Measurements from ENCODE around the gene SOX8. TPM values are rescaled to one million over a fixed set of nuclear protein-coding genes. Genes with fewer than 3 reads are reported as not detected.

The SOX8 gene
- total and polyA plus RNA-seq, 7 experiments from 2014 or later: 0.07 to 5.4 (median 3.1) TPM

DNA sequence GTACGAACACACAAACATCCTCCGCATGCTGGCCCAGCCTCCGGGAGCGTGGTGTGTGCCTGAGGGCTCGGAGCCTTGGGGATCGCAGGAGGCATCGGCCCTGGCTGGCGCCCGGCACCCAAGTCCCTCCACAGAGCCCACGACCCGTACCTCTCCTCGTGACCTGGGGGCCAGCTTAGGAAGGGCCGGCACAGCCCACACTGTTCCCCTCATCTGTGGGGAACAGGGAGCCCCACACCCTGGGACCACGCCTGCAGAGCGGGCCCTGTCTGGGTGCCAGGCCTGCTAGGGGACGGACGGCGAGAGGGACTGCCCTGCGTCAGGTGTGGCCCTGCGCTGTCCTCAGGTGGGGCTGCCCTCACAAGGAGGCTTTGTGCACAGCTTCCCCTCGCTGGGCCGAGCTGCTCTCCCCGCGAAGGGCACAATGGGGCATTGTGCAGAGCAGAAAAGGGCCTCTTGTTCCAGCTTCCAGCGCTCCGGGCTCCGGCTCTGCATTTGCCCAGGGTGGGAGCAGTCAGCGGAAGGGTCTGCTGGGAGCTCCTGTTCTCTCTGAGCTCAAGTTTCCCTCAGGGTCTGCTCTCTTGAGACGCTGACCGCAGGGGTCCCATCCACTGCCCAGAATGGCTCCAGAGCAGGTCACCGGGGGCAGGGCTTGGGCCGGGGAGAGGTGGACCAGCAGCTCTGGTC is 9.1 kb upstream of the SOX8 start:
- Histone ChIP-seq H3K27ac (ENCODE audit: low read depth, low read length) (no peak overlapping the region), H3K4me3 (ENCODE audit: low read length) (no peak overlapping the region), H3K9me3 (ENCODE audit: control insufficient read depth in 2 of 3, low read length in 3 of 3) (no peaks in the 10 kb centered on the region), H3K4me1 (ENCODE audit: control insufficient read depth in 2 of 2, insufficient read depth in 2 of 2, low read length in 2 of 2) (peaks cover 6 to 31% of the 10 kb centered on the region in 2 donors), H3K27me3 (ENCODE audit: control insufficient read depth in 2 of 2, insufficient read depth in 2 of 2, low read length in 2 of 2) (no peaks in the 10 kb centered on the region), H3K36me3 (ENCODE audit: control insufficient read depth in 2 of 3, insufficient read depth in 3 of 3, low read length in 3 of 3) (peaks cover 0 to 7% (median 0%) of the 10 kb centered on the region in 3 experiments)
- no peaks in the 10 kb centered on the region for H3K9me3 Mint-ChIP-seq
- peaks cover 0 to 7% (median 0%) of the 10 kb centered on the region in 5 donors for H3K27me3 Mint-ChIP-seq
- no peak for ATAC-seq
- H3K36me3 Mint-ChIP-seq: peaks cover 0 to 2% (median 0%) of the 10 kb centered on the region in 5 donors
- ChIA-PET CTCF (interaction anchor here (0.9 to 1.6 kb wide), 2 partner anchors 9 to 26 kb away, joined by 3 read pairs; partner anchors contain the start of gene SOX8), POLR2A (interaction anchor here (0.9 to 7.5 kb wide), 3 partner anchors 9 to 25 kb away, joined by 3 to 66 read pairs (median 4); partner anchors contain the start of gene SOX8)
- H3K4me1 Mint-ChIP-seq: peaks cover 13 to 44% (median 38%) of the 10 kb centered on the region in 7 donors
- peak overlapping the region in 3 of 10 donors; percentile 63 to 80 (median 71) for H3K4me3 Mint-ChIP-seq
- DNase-seq: no peak
- intact Hi-C loops (cut with micrococcal nuclease): loop anchor here in 1 of 2 donors (5.0 to 10.0 kb wide), 2 partner anchors 185 to 258 kb away; partner anchors contain the start of genes CHTF18, METRN and RPUSD1
- peak overlapping the region in 2 of 9 donors; percentile 77 to 78 for H3K27ac Mint-ChIP-seq

- H3K9me3 Mint-ChIP-seq: no peaks in the 10 kb centered on the region
- Histone ChIP-seq H3K4me3 (ENCODE audit: low read length) (no peak overlapping the region), H3K27ac (ENCODE audit: low read depth, low read length) (no peak overlapping the region), H3K9me3 (ENCODE audit: control insufficient read depth in 2 of 3, low read length in 3 of 3) (no peaks in the 10 kb centered on the region), H3K4me1 (ENCODE audit: control insufficient read depth in 2 of 2, insufficient read depth in 2 of 2, low read length in 2 of 2) (peaks cover 6 to 31% of the 10 kb centered on the region in 2 donors), H3K27me3 (ENCODE audit: control insufficient read depth in 2 of 2, insufficient read depth in 2 of 2, low read length in 2 of 2) (no peaks in the 10 kb centered on the region), H3K36me3 (ENCODE audit: control insufficient read depth in 2 of 3, insufficient read depth in 3 of 3, low read length in 3 of 3) (no peaks in the 10 kb centered on the region)
- ChIA-PET POLR2A (interaction anchor here (7.5 kb wide), 1 partner anchor 8 kb away, joined by 66 read pairs; the partner anchor contains the start of gene SOX8), CTCF (interaction anchor here (1.6 kb wide), 1 partner anchor 25 kb away, joined by 3 read pairs; no protein-coding TSS in a partner anchor)
- intact Hi-C loops (cut with micrococcal nuclease): loop anchor here in 1 of 2 donors (5.0 to 10.0 kb wide), 2 partner anchors 186 to 259 kb away; partner anchors contain the start of genes CHTF18, METRN and RPUSD1
- H3K27me3 Mint-ChIP-seq: peaks cover 0 to 11% (median 0%) of the 10 kb centered on the region in 5 donors
- peaks cover 0 to 2% (median 0%) of the 10 kb centered on the region in 5 donors for H3K36me3 Mint-ChIP-seq
- no peak overlapping the region for H3K4me3 Mint-ChIP-seq
- no peak overlapping the region for H3K27ac Mint-ChIP-seq
- peaks cover 16 to 46% (median 42%) of the 10 kb centered on the region in 7 donors for H3K4me1 Mint-ChIP-seq
- DNase-seq (no peak), ATAC-seq (no peak)
These were observed 8.2 kb upstream of the SOX8 start for GRCh38 chr16:973366-973765.

DNA sequence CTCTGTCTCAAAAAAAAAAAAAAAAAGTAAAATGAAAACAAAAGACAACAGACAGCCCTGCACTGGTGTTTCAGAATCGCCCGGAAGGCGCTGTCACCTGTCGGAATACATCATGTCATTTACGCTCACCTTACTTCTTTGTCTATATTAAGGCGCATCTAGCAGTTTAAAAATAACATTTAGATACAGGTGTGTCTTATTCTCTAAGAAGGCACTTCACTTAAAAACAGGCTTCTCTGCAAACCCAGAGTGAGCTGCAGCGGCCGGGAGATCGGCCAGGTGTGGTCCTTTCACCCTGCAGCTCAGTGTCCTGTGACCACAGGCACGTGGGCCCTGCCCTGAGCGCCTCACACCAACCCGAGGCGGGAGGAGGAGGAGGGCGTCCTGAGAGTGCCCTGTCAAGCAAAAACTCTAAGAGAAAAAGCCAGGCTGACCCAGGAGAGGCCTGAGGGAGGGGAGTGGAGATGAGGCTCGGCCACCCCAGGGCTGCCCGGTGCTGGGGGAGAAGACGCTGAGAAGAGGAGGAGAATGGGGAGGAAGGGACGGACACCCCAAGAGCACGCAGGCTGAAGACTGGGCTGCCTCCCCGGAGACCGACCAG is 7.5 kb upstream of the SOX8 start:
- Mint-ChIP-seq H3K9me3 (no peaks in the 10 kb centered on the region), H3K36me3 (no peaks in the 10 kb centered on the region), H3K4me3 (no peak overlapping the region), H3K27me3 (peaks cover 0 to 17% (median 0%) of the 10 kb centered on the region in 5 donors), H3K4me1 (peaks cover 11 to 47% (median 36%) of the 10 kb centered on the region in 7 donors), H3K27ac (no peak overlapping the region)
- Histone ChIP-seq H3K4me1 (ENCODE audit: control insufficient read depth in 2 of 2, insufficient read depth in 2 of 2, low read length in 2 of 2) (peaks cover 6 to 31% of the 10 kb centered on the region in 2 donors), H3K9me3 (ENCODE audit: control insufficient read depth in 2 of 3, low read length in 3 of 3) (no peaks in the 10 kb centered on the region), H3K27me3 (ENCODE audit: control insufficient read depth in 2 of 2, insufficient read depth in 2 of 2, low read length in 2 of 2) (no peaks in the 10 kb centered on the region), H3K4me3 (ENCODE audit: low read length) (no peak overlapping the region), H3K27ac (ENCODE audit: low read depth, low read length) (no peak overlapping the region), H3K36me3 (ENCODE audit: control insufficient read depth in 2 of 3, insufficient read depth in 3 of 3, low read length in 3 of 3) (no peaks in the 10 kb centered on the region)
- POLR2A ChIA-PET: interaction anchor here (7.5 kb wide), 1 partner anchor 8 kb away, joined by 66 read pairs; the partner anchor contains the start of gene SOX8
- intact Hi-C loops (cut with micrococcal nuclease): loop anchor here in 1 of 2 donors (5.0 to 10.0 kb wide), 2 partner anchors 187 to 259 kb away; partner anchors contain the start of genes CHTF18, METRN and RPUSD1
- CTCF ChIA-PET: no interaction called here
- DNase-seq (no peak), ATAC-seq (no peak)

DNA sequence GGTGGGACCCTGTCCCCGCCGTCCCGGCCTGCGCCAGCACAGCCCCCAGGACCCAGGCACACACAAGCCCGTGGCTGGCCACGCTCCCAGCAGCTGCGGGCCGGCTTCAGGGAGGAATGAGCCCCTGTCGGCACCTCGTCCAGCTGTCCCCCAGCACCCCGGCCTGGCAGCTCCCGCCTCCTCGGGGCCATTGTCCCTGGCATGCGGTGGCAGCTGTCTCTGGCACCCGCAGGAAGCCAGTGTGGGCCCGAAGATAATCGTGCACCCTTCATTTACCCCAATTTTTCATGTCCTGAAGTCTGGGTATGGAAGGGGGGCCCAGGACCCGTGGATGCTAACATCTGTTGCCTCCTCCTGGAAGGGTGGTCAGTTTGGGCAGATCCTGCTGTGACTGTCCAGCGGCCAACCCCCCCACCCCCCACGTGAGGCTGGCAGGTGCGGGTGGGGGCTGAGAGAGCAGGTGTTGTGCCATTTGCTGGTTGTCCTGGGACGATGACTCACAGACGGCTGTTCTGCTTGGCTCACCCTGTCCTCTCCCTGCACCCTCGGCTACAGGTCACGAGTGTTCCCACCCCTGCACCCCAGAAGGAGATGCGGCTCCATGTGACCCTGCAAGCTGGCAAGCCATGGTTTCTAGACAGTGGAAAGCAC is 6.8 kb upstream of the SOX8 start:
- H3K27ac Mint-ChIP-seq: no peak overlapping the region
- ATAC-seq (no peak), DNase-seq (no peak)
- no peak overlapping the region for H3K4me3 Mint-ChIP-seq
- H3K36me3 ChIP-seq (ENCODE audit: control insufficient read depth in 2 of 3, insufficient read depth in 3 of 3, low read length in 3 of 3): no peaks in the 10 kb centered on the region
- no peaks in the 10 kb centered on the region for H3K27me3 ChIP-seq (ENCODE audit: control insufficient read depth in 2 of 2, insufficient read depth in 2 of 2, low read length in 2 of 2)
- no peaks in the 10 kb centered on the region for H3K36me3 Mint-ChIP-seq
- H3K4me3 ChIP-seq (ENCODE audit: low read length): no peak overlapping the region
- peaks cover 0 to 22% (median 0%) of the 10 kb centered on the region in 5 donors for H3K27me3 Mint-ChIP-seq
- no peaks in the 10 kb centered on the region for H3K9me3 ChIP-seq (ENCODE audit: control insufficient read depth in 2 of 3, low read length in 3 of 3)
- ChIA-PET POLR2A (no interaction called here), CTCF (no interaction called here)
- H3K9me3 Mint-ChIP-seq: no peaks in the 10 kb centered on the region
- H3K4me1 ChIP-seq (ENCODE audit: control insufficient read depth in 2 of 2, insufficient read depth in 2 of 2, low read length in 2 of 2): peaks cover 3 to 27% of the 10 kb centered on the region in 2 donors
- H3K4me1 Mint-ChIP-seq: peaks cover 9 to 41% (median 30%) of the 10 kb centered on the region in 7 donors
- intact Hi-C loops (cut with micrococcal nuclease): loop anchor here in 1 of 2 donors (5.0 to 10.0 kb wide), 2 partner anchors 187 to 260 kb away; partner anchors contain the start of genes CHTF18, METRN and RPUSD1
- no peak overlapping the region for H3K27ac ChIP-seq (ENCODE audit: low read depth, low read length)

GRCh38 chr16:975291-975690 is 6.3 kb upstream of the SOX8 start:
- Histone ChIP-seq H3K4me1 (ENCODE audit: control insufficient read depth in 2 of 2, insufficient read depth in 2 of 2, low read length in 2 of 2) (peaks cover 0 to 26% of the 10 kb centered on the region in 2 donors), H3K27ac (ENCODE audit: low read depth, low read length) (no peak overlapping the region), H3K27me3 (ENCODE audit: control insufficient read depth in 2 of 2, insufficient read depth in 2 of 2, low read length in 2 of 2) (no peaks in the 10 kb centered on the region), H3K4me3 (ENCODE audit: low read length) (no peak overlapping the region), H3K9me3 (ENCODE audit: control insufficient read depth in 2 of 3, low read length in 3 of 3) (no peaks in the 10 kb centered on the region), H3K36me3 (ENCODE audit: control insufficient read depth in 2 of 3, insufficient read depth in 3 of 3, low read length in 3 of 3) (no peaks in the 10 kb centered on the region)
- intact Hi-C loops (cut with micrococcal nuclease): loop anchor here in 1 of 2 donors (10.0 kb wide), 1 partner anchor 260 kb away; the partner anchor contains the start of gene METRN
- no peak for ATAC-seq
- no peak for DNase-seq
- Mint-ChIP-seq H3K4me1 (peaks cover 7 to 39% (median 30%) of the 10 kb centered on the region in 7 donors), H3K4me3 (no peak overlapping the region), H3K9me3 (no peaks in the 10 kb centered on the region), H3K27me3 (peaks cover 0 to 22% (median 0%) of the 10 kb centered on the region in 5 donors), H3K36me3 (no peaks in the 10 kb centered on the region), H3K27ac (peak overlapping the region in 2 of 9 donors; percentile 4 to 53)
- CTCF ChIA-PET: no interaction called here
- POLR2A ChIA-PET: no interaction called here
